ENCODE results near the gene ACSBG1.

- TF ChIP-seq CTCF (IDR thresholded peaks at IDR 0.05) (no peak), POLR2A (IDR thresholded peaks at IDR 0.05) (no peak)
These were observed 26.1 kb upstream of the ACSBG1 start for GRCh38 chr15:78260489-78260888.
